ENCODE data around the gene ROGDI. TPM values are rescaled to one million over a fixed set of nuclear protein-coding genes. Genes with fewer than 3 reads are reported as not detected.

Gene ROGDI
- total and polyA plus RNA-seq, 2 of the 13 experiments (the other 11 are each of a cell fraction or from before 2014, with no cell fraction given) = 19.2 to 42.1 TPM

GRCh38 chr16:4766875-4767628 lies 35.4 kb downstream of the ROGDI start, which contains the start of gene ZNF500 (continued):
- TF ChIP-seq ZNF446 (CRISPR knock-in tag; IDR thresholded peaks at IDR 0.05) = 0 out of 2 replicates have a peak, but pooled peaks have one; percentile 75
- no peak for TF ChIP-seq ETS1 (CRISPR knock-in tag; IDR thresholded peaks at IDR 0.05)
- TF ChIP-seq ZNF772 (CRISPR knock-in tag; IDR thresholded peaks at IDR 0.05) = peak; percentile 60; the same call in 1 of the 2 replicates
- TF ChIP-seq THAP11 (CRISPR knock-in tag; IDR thresholded peaks at IDR 0.05) = peak; percentile 99
- peak; percentile 89 for TF ChIP-seq ZNF687 (CRISPR knock-in tag; IDR thresholded peaks at IDR 0.05)
- peak; percentile 95 for TF ChIP-seq IRF2 (CRISPR knock-in tag; IDR thresholded peaks at IDR 0.05)
- TF ChIP-seq GTF2F1 (IDR thresholded peaks at IDR 0.05; ENCODE audit: low read length) = no peak
- 0 out of 2 replicates have a peak, but pooled peaks have one; percentile 25 for TF ChIP-seq ZNF431 (CRISPR knock-in tag; IDR thresholded peaks at IDR 0.05; ENCODE audit: borderline replicate concordance, low read depth)
- 0 out of 2 replicates have a peak, but pooled peaks have one; percentile 60 for TF ChIP-seq ZNF709 (CRISPR knock-in tag; IDR thresholded peaks at IDR 0.05)
- peak; percentile 73 for TF ChIP-seq ELF1 (CRISPR knock-in tag; IDR thresholded peaks at IDR 0.05)
- peak; percentile 71 for TF ChIP-seq ZNF556 (CRISPR knock-in tag; IDR thresholded peaks at IDR 0.05; ENCODE audit: borderline replicate concordance)
- peak; percentile 71 for TF ChIP-seq ATF2 (CRISPR knock-in tag; IDR thresholded peaks at IDR 0.05)
- TF ChIP-seq FOXA1 (IDR thresholded peaks at IDR 0.05) = no peak
- TF ChIP-seq FOXA1 (CRISPR knock-in tag; IDR thresholded peaks at IDR 0.05) = peak; percentile 31; the same call in 1 of the 2 replicates
- peak; percentile 34; the same call in 1 of the 2 replicates for TF ChIP-seq ZFP36L2 (CRISPR knock-in tag; IDR thresholded peaks at IDR 0.05)
- TF ChIP-seq THRA (CRISPR knock-in tag; IDR thresholded peaks at IDR 0.05; ENCODE audit: borderline replicate concordance) = peak; percentile 83
- no peak for TF ChIP-seq LCORL (IDR thresholded peaks at IDR 0.05)
- peak; percentile 96 for TF ChIP-seq LCORL (CRISPR knock-in tag; IDR thresholded peaks at IDR 0.05)
- peak; percentile 88; the same call in 1 of the 2 replicates for TF ChIP-seq FOXC1 (CRISPR knock-in tag; IDR thresholded peaks at IDR 0.05; ENCODE audit: borderline replicate concordance)
- TF ChIP-seq REPIN1 (CRISPR knock-in tag; IDR thresholded peaks at IDR 0.05; ENCODE audit: borderline replicate concordance, low read depth) = peak; percentile 21; the same call in 1 of the 2 replicates
- peak; percentile 35; the same call in 1 of the 2 replicates for TF ChIP-seq STAT5B (CRISPR knock-in tag; IDR thresholded peaks at IDR 0.05)
